Esophagus squamous epithelium (tissue), 4 donors: ENCODE results near the gene DHX8.

Experiments used
- POLR2A ChIP-seq, 4 donors: fragments of 450-650 bp; IDR thresholded peaks; one replicate each; pipeline ENCODE4 v1.6.1; 2017; ENCODE audit warnings: antibody characterized with exemption in 4 of 4, mild to moderate bottlenecking in 4 of 4, moderate library complexity in 3 of 4
- TF ChIP-seq, protein P1 (sequence below), 6 experiments: fragments of 450-650 bp in 4 of 6; fragments of 200-600 bp in 2 of 6; sonication (generic) in 2 of 6; IDR thresholded peaks; one replicate each; pipeline ENCODE4 v1.5.1; 2016 to 2019; ENCODE audit warnings: antibody characterized with exemption in 6 of 6, mild to moderate bottlenecking in 4 of 6, moderate library complexity in 4 of 6

- TF ChIP-seq, protein P1, sequence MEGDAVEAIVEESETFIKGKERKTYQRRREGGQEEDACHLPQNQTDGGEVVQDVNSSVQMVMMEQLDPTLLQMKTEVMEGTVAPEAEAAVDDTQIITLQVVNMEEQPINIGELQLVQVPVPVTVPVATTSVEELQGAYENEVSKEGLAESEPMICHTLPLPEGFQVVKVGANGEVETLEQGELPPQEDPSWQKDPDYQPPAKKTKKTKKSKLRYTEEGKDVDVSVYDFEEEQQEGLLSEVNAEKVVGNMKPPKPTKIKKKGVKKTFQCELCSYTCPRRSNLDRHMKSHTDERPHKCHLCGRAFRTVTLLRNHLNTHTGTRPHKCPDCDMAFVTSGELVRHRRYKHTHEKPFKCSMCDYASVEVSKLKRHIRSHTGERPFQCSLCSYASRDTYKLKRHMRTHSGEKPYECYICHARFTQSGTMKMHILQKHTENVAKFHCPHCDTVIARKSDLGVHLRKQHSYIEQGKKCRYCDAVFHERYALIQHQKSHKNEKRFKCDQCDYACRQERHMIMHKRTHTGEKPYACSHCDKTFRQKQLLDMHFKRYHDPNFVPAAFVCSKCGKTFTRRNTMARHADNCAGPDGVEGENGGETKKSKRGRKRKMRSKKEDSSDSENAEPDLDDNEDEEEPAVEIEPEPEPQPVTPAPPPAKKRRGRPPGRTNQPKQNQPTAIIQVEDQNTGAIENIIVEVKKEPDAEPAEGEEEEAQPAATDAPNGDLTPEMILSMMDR (IDR thresholded peaks at IDR 0.05), result no peak
- TF ChIP-seq POLR2A (IDR thresholded peaks at IDR 0.05), result no peak
Measured at GRCh38 chr17:43528319-43528987, 44.7 kb downstream of the DHX8 start.
